Activated CD4-positive, alpha-beta T cell treated with anti-CD3 and anti-CD28 coated beads, Interleukin-2, amount 50 U/mL, for 16 hours (primary cell): ENCODE measurements around the gene PGAP6.
"Not testable (repeated sequence)": the region's sequence is repeated elsewhere in the genome, so short reads cannot be mapped to it uniquely, and the experiment has no call there.

Experiments
- DNase-seq: peaks from one replicate; pipeline ENCODE4 v3.0.0-alpha.2; 2020

The PGAP6 gene, protein sequence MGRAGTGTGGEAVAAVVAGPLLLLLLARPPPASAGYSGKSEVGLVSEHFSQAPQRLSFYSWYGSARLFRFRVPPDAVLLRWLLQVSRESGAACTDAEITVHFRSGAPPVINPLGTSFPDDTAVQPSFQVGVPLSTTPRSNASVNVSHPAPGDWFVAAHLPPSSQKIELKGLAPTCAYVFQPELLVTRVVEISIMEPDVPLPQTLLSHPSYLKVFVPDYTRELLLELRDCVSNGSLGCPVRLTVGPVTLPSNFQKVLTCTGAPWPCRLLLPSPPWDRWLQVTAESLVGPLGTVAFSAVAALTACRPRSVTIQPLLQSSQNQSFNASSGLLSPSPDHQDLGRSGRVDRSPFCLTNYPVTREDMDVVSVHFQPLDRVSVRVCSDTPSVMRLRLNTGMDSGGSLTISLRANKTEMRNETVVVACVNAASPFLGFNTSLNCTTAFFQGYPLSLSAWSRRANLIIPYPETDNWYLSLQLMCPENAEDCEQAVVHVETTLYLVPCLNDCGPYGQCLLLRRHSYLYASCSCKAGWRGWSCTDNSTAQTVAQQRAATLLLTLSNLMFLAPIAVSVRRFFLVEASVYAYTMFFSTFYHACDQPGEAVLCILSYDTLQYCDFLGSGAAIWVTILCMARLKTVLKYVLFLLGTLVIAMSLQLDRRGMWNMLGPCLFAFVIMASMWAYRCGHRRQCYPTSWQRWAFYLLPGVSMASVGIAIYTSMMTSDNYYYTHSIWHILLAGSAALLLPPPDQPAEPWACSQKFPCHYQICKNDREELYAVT

DNA sequence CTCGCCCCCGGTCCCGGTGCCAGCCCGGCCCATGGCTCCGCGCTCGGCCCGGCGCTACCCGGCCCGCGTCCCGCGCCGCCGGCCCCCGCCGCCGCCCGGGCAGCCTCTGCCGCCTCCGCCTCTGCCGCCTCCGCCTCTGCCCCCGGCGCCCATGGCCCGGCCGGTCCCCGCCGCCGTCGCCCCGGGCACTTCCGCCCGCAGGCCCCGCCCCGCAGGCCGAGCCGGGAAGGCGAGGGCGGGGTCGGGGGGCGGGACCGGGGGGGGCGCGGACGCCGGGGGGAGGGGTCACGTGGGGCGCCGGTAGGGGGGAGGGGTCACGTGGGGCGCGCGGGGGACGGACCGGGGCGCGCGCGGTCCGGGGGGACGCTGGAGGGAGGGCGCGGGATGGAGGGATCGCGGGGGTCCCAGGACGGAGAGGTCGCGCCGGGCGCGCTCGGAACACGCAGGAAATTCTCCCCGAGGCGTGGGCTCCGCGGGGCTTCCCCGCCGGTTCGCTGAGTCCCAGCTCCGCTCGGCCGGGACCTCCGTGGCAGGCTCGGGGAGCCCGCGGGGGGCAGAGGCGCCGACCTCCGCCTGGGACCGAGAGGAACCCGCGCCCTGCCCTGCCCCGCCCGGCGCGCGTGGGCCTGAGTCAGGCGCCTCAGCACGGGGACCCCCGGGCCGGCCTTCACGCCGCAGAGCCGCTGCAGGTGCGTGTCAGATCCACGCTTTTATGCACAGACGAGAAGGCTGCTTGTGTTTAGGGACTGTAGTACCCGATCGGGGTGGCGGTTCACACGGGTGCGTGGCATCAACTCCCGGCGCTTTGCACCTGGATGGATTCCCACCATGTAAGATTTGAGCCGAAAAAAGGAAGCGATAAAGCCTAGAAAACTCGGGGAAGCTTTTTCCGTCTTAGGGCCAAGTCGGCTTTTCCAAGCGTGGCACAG lies at the start of gene PGAP6:
PGAP6 (minus strand) TSS at position 190 of the 929 bp plus-strand sequence; CDS start at position 33, 157 bp downstream.
- peak; percentile 48 for DNase-seq

DNA sequence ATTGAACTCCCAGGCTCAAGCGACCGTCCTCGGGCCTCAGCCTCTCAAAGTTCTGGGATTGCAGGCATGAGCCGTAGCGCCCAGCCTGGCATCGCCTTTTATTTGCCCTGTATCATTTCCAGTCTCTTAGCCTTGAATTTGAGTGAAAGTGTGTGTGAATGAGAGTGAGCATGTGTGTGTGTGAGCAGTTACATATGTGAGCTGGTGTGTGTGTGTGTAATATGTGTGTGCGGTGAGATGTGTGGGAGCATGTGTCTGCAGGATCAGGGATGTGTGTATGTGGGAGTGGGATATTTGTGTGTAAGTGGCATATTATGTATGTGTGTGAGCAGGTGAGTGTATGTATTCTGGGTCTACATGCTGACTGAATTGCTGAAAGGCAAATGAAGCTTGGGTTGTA lies 49.1 kb upstream of the PGAP6 start:
- no peak for DNase-seq

DNA sequence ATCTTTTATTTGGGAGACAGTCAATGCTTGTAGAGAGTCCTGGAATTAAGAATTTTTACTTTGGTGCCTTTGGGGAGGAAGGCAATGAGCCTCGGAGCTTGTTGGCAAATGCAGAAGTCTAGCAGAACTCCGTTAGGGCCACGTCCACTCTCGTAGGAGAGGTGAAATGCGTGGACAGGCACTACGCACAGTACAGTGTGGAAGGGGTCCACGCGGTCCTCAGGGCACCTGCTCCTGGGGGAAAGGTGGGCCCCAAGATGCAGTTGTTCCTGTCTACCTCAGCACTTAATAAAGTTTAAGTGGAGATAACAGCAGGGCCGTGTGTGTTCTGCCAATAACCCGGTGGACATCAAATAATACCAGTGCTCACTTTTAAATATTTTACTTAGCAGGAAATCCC lies 45.5 kb upstream of the PGAP6 start:
- no peak for DNase-seq

DNA sequence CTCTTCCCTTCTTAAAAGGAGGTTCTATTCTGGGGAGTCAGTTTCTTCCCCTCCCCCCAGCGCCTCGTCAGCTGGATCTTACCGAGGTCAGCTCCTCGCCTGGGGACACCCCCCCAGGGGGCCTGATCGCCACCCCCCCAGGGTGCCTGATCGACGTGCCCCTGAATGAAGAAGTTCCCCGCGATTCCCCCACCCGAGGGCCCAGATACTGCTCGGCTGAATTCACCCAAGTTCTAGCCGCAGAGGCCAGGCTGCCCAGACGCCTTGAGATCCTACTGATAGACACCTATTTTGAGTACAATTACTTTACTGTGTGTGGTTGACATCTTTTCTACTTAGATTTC lies 45.1 kb upstream of the PGAP6 start:
- no peak for DNase-seq

DNA sequence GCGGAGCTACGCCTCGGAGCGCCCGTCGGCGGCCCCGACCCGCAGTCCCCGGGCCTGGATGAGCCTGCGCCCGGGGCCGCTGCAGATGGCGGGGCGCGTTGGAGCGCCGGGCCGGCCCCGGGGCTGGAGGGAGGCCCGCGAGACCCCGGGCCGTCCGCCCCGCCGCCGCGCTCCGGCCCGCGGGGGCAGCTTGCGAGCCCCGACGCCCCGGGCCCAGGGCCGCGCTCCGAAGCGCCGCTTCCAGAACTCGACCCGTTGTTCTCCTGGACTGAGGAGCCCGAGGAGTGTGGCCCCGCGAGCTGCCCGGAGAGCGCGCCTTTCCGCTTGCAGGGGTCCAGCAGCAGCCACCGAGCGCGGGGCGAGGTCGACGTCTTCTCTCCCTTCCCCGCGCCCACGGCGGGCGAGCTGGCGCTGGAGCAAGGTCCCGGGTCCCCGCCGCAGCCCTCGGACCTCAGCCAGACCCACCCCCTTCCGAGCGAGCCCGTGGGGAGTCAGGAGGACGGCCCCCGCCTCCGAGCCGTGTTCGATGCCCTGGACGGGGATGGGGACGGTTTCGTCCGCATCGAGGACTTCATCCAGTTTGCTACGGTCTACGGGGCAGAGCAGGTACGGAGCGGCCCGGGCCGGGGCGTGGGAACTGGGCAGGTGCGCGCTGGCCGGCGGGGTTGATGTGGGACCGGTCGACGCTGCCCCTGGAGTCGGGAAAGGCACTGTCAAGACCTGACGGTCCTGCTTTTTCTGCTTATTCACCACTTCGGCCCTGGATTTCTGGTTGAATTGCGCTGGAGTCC lies 44.5 kb upstream of the PGAP6 start:
- peak; percentile 4 for DNase-seq

DNA sequence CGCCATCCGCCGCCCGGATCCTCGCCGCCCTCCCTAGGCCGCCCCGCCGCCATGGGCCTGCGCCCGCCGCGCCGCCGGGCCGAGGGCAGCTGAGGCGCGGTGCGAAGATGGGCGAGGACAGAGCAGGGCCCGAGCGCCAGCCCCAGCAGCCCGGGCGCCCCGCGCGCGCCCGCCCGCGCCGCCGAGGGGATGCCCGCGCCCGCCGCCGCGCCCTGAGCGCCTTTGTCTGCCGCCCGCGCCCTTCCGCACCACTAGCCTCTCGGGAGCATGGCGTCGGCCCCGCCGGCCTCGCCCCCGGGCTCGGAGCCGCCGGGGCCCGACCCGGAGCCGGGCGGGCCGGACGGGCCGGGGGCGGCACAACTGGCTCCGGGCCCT lies 43.9 kb upstream of the PGAP6 start:
- no peak for DNase-seq

DNA sequence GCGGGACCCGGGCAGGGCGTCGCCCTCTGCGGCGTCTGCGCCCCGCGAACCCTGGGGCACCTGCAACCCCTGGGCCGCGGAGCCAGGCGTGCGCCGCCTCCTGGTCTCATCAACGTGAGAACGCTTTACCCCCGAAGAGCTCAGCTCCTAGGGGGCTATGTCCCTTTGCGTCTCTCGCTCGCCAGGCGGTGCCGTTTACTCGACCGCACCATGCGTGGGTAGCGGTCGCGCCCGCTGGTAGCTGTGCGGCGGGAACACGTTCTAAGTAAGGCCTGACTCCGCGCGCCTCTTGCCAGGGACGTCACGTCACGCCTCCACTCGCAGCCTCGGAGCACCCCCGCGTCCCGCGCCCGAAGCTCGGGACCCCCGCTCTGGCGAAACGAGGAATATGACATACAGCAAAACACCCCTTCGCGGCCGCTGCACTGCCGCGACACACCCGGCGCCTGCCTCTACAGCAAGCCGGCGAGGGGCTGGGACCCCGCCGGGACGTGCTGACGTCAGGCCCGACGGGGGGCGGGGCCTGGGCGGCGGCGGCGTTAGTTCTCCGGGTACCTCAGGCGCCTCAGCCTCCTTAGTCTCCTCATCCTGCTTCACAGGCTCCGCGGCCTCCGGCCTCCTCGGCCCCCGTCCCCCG lies 43.4 kb upstream of the PGAP6 start, which contains the start of gene RAB11FIP3:
RAB11FIP3 (plus strand) TSS at position 568 of the 637 bp plus-strand sequence. CDS start 358 bp downstream, outside the sequence.
- peak; percentile 89 for DNase-seq

DNA sequence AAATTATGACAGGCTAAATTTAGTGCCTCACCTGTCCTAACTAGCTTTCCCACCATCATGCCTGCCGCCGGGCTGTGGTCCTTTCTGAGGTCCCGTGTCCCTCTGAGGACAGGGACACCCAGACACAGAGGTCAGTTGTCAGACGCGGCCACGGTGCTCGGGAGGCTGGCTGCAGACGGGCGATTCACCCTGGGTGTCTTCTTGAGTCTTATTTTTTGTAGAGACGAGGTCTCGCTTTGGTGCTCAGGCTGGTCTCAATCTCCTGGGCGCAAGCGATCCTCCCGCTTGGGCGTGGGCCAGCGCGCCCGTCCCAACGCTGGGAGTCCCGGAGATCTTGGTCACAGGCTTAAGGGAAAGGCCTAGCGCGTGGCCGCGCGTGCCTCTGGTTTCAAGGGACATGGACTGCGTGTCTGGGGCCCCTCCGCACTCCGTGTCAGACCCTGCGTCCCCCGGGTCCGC lies 42.9 kb upstream of the PGAP6 start:
- no peak for DNase-seq

DNA sequence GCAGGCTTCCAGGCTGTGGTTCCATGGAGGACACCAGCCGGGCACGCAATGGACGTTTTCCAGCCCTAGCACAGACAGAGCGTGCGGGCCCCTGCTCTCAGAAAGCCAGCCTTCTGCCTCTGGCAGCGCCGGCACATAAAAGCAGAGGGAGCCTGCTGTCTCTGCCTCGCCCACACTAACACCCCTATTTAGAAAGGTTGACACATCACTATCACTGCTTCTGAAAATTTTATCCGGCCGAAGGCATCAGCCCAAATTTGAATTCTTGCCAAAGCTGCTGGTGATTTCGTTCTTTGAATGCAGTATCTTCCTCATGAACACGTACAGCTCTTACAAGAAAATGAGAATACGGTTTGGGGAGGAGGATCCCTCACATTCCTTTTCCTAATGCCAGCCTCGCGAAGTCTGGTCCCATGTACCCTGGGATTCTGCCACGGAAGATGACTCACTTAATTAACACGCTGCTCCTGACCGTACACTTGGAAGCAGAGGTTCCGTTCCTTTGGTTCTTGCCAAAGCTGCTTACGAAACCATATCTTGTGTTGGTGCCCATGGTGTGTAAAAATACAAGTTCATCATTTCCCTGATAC lies 42.4 kb upstream of the PGAP6 start:
- no peak for DNase-seq

DNA sequence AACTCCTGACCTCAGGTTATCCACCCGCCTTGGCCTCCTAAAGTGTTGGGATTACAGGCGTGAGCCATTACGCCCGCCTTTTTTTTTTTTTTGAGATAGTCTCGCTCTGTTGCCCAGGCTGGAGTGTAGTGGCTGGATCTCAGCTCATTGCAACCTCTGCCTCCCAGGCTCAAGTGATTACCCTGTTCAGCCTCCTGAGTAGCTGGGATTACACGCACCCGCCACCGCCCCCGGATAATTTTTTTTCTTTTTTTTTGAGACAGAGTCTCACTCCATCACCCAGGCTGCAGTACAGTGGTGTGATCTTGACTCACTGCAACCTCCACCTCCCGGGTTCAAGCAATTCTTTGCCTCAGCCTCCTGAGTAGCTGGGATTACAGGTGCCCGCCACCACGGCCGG lies 40.4 kb upstream of the PGAP6 start:
- DNase-seq = not testable (repeated sequence)

DNA sequence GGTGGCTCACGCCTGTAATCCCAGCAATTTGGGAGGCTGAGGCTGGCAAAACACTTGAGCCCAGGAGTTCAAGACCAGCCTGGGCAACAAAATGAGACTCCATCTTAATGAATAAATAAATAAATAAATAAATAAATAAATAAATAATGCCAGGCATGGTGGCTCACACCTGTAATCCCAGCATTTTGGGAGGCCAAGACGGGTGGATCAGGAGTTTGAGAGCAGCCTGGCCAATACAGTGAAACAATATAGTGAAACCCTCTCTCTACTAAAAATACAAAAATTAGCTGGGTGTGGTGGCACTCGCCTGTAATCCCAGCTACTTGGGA lies 33.4 kb upstream of the PGAP6 start:
- DNase-seq = not testable (repeated sequence)

DNA sequence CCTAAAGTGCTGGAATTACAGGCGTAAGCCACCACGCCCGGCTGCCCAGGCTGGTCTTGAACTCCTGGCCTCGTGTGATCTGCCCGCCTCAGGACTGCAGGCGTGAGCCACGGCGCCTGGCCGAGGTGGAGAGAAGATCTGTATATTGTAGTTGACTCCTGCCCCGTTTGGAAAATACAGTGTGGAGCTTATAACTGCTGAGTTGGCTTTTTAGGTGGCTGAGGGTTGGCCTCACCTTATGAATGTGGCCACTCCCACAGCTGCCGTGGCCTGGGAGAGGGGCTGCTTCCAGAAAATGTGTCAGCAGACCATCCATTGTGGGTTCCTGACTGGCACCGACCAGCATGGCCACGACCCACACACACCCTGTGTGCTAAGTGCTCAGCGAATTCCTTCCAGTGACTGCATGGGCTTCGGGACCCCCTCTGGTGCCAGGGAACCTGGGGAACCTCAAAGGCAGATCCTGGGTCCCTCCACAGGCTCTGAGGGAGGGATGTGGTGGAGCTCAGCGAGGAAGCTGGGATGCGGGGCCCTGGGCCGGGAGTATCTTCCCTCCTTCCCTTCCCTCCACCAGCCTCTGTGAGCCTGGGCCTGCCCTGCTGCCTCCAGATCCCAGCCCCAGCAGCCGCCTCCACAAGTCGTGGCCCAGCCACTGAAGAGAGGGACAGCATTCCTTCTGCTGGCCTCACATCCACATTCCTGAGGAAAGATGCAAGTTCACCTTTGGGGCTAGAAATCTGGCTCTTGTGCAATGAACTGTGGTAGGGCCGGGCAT lies 32.8 kb upstream of the PGAP6 start:
- DNase-seq = no peak

DNA sequence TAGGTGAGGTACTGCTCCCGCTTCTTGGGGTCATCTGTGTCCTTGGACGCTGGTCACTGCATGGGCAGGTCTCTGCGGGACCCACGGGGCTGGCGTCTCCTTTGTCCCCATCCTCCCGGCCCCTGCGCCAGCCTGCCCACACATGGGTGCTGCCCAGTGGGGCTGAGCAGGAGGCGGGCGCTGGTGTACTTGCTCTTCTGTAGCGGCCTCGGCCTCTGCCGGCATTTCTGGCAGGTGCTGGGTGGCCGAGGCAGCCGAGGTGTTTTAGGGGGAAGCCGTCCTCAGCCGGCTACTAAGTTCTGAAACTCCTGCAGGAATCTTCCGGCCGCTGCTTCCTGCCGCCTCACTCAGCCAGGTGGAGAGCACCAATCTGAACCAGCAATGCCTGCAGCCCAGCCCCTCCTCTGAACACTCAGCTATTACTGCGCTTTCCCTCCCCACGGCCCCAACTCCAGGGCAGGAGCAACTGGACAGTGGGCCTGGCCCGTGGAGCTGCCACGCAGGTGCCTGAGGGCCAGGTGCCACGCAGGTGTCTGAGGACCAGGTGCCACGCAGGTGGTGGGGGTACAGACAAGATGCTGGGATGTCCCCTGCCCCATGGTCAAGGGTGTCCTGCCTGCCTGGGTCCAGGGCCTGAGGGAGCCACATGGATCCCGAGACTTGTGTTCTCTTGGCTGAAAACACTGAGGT lies 29.9 kb upstream of the PGAP6 start:
- DNase-seq = no peak

DNA sequence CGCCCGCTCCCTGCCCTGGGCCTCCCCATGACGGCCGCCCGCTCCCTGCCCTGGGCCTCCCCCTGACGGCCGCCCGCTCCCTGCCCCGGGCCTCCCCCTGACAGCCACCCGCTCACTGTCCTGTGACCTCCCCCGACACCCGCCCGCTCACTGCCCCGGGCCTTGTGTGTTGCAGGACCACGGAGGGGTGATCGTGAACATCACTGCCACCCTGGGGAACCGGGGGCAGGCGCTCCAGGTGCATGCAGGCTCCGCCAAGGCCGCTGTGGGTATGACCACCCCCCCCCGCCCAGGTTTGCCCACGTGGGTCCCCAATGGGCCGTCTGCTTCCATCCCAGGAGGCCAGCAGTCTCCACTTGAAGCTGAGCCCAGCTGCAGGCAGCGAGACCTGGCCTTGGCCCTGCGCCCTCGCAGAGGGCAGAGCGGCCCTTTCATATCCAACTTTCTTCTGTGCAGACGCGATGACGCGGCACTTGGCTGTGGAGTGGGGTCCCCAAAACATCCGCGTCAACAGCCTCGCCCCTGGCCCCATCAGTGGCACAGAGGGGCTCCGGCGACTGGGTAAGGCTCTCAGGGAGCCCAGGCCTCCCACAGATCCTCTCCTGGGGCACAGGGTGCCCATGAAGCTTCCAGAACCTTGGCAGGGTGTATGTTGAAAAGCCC lies 28.9 kb upstream of the PGAP6 start:
- no peak for DNase-seq

DNA sequence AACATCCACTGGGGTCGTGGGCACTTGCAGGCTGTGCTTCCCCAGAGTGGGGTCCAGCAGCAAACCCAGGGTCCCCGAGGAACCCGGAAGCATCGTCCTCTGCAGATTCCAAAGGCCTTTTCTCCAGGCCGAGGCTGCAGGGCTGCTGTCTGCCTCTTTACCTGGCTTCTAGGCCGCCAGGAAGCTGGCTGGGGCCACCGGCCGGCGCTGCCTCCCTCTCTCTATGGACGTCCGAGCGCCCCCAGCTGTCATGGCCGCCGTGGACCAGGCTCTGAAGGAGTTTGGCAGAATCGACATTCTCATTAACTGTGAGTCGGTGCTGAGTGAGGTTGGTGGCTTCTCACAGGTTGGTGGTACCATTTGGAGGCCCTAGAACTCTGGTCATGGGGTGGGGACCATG lies 25.5 kb upstream of the PGAP6 start:
- DNase-seq = no peak

DNA sequence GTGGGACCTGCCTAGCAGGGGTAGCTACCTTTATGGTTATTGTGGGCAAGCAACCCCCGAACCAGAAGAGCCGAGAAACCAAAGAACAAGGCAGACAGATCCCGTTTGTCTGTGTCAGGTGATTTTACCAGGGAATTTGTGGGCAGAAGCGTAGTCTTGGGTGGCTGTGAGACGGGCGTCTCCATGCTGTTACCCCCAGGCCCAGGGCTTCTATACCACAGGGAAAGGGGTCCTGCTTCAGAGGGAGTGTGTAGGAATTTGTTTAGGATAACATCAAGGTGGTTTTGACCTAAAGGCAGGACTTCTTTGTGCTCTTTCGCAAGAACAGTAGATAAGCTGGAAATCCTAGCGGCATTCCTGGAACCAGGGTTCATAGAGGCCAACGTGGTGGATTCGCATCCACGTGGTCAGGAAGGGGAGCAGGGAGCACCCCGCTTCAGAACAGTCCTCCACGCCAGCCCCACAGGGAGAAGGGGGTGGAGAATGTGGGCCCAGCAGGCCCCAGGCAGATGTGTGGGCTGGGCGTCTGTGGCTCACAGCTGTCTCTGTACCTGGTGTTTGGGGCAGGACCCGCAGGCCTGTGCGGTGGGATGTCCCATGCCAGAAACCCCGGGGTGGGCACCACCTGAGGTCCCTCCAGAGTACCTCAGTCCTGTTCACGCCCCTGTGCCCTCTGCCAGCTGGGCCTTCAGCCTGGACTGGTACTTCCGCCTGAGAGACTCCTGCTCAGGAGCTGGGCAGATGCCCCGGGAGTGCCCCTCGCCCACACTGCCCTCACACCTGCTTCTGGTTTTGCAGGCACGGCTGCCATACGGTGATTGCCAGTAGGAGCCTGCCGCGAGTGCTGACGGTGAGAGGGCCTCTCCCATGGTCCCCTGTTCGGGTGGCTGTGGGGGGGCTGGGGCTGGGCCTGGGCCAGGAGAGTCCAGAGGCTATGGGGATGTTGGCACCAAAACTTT lies 24.0 kb upstream of the PGAP6 start:
- DNase-seq = no peak

DNA sequence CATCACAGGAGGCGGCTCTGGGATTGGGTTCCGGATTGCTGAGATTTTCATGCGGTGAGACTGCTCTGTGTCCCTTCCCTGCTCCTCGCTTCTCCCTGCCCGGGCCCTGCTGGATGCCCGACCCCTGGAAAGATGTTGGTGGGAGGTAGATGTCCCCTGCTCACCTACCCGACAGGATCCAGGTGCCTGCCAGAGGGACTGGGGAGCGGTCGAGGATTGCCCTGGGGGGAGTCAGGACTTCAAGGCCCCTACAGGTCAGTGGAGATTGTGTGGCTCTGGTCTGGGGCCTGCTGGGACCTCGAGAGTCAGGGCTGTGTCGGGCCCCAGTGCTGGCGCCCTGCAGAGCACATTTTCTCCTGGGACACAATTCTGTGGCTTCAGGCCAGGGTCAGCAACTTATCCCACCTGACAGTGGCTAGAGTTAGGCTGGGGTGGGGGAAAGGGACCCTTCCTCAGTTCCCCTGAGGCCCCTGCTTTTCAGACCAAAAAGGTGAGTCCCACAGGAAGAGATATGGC lies 23.3 kb upstream of the PGAP6 start:
- no peak for DNase-seq
